Cardiac fibroblast (primary cell): ENCODE measurements around the gene NTN5.

ENCODE experiments used
- DNase-seq, 2 donors: peaks; one replicate each; pipeline versions ENCODE4 v3.0.0 to v3.0.0-alpha.2; 2010; ENCODE audit warnings: low read depth in 2 of 2
- H3K4me3 ChIP-seq, 2 donors: replicated peaks in 1 of 2; 1 replicate in 1 of 2; 2 replicates in 1 of 2; pipeline ENCODE4 v1.5.1; 2011; ENCODE audit warnings: low read depth in 2 of 2, low read length in 2 of 2, mild to moderate bottlenecking in 2 of 2, moderate library complexity in 1 of 2
- CTCF ChIP-seq: IDR thresholded peaks from one replicate; pipeline ENCODE4 v1.5.1; 2011; ENCODE audit warnings: low read depth, mild to moderate bottlenecking, low read length, inconsistent platforms

The NTN5 gene

GRCh38 chr19:48711106-48711662 lies 38.4 kb upstream of the NTN5 start:
- DNase-seq, result no peak
- H3K4me3 ChIP-seq, result no peak overlapping the region
- TF ChIP-seq CTCF, result no peak

DNA sequence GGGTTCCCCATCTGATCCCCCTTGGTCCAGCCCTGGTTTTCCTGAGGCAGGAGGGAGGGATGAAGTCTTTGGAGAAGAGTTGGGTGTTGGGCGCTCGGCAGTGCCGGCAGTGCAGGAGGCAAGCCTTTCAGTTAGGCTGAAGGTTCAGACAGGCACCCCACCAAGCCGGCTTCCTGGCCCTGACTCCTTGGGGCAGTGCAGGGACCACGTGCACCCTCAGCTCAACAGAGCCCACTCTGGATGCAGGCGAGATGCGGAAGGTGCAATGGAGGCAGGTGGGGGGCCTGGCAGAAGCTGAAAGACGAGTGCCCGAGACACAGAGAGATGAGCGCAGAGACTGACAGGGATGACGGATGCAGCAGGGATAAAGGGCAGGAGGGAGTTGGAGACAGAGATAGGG lies 35.7 kb upstream of the NTN5 start:
- no peak for DNase-seq
- no peak for TF ChIP-seq CTCF
- H3K4me3 ChIP-seq, result no peak overlapping the region

DNA sequence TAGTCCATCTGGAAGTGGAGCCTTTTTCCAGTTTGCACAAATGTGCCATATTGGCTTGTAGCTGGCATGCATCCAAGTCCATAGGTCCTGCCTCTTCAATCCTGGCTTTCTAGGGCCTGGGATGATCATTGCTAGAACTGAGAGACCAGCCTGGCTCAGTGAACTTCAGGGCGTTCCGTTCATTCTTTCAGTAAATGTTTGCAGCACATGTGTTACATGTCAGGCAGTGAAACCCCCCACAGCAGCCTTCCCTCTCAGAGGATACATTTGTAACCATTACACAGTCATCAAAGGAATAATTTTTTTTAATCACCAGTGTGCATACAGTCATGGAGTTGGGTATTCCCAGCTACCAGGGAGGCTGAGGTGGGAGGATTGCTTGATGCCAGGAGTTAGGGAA lies 32.6 kb upstream of the NTN5 start:
- H3K4me3 ChIP-seq, result no peak overlapping the region
- no peak for TF ChIP-seq CTCF

GRCh38 chr19:48703316-48703715 lies 30.5 kb upstream of the NTN5 start:
- H3K4me3 ChIP-seq, result no peak overlapping the region
- no peak for TF ChIP-seq CTCF
- DNase-seq, result no peak

More for the DNA sequence above, 32.6 kb upstream of the NTN5 start:
- DNase-seq, result no peak

- TF ChIP-seq CTCF, result no peak
- no peak overlapping the region for H3K4me3 ChIP-seq
- no peak for DNase-seq
These were observed 29.9 kb upstream of the NTN5 start for GRCh38 chr19:48702701-48703100.

GRCh38 chr19:48698046-48698445 lies 25.2 kb upstream of the NTN5 start:
- H3K4me3 ChIP-seq, result no peak overlapping the region
- no peak for TF ChIP-seq CTCF
- peak; percentile 82 to 84 for DNase-seq
